GM12878 (cell line): ENCODE measurements around the gene ASMTL. TPM values are rescaled to one million over a fixed set of nuclear protein-coding genes. Genes with fewer than 3 reads are reported as not detected.

Experiments
- ATAC-seq: fragments of 200-7000 bp; cut with Tn5 transposase; 3 replicates; pipeline ENCODE4 v1.9.1; 2020; ENCODE audit warnings: mild to moderate bottlenecking, moderate library complexity
- BruUV-seq: library from RNA; stranded (reverse); fragments of 400-500 nt; replicated peaks from 2 replicates; lab custom pipeline; 2021; lab: Mats Ljungman, UMichigan
- CTCF ChIA-PET: fragments of 300-600 bp; sonication (Branson Sonifier 250); formaldehyde crosslinking; extraction: SDS; loops from one replicate; lab custom pipeline; 2021; ENCODE audit warnings: inconsistent platforms; lab: Yijun Ruan, JAX
- POLR2A ChIA-PET: fragments of 350-600 bp; formaldehyde crosslinking; extraction: SDS; loops from one replicate; lab custom pipeline; 2021; ENCODE audit warnings: inconsistent platforms; lab: Charles Lee
- RAD21 ChIA-PET: fragments of 300-600 bp; sonication (Branson Sonifier 250); formaldehyde crosslinking; loops from one replicate; lab custom pipeline; 2023; ENCODE audit warnings: antibody characterized with exemption; ENCODE audit not compliant: unreplicated experiment; lab: Charles Lee
- SMC1A ChIA-PET: fragments of 300-600 bp; sonication (Branson Sonifier 250); formaldehyde crosslinking; loops from one replicate; lab custom pipeline; 2023; ENCODE audit not compliant: unreplicated experiment, uncharacterized antibody; lab: Charles Lee
- DNase-seq: peaks from one replicate; pipeline ENCODE4 v3.0.0-alpha.2; 2011; ENCODE audit warnings: low read depth, low spot score
- FAIRE-seq: peaks from 3 replicates; lab custom pipeline; 2011; peaks lifted over from hg19 to GRCh38; lab: Jason Lieb, UNC
- H2AFZ ChIP-seq: 2 replicates; pipeline ENCODE4 v1.6.0; 2011; ENCODE audit warnings: low read depth, low read length, control low read depth; ENCODE audit not compliant: control insufficient read depth
- H3K27ac ChIP-seq: 2 replicates; pipeline ENCODE4 v1.5.1; 2011; ENCODE audit warnings: control low read depth; ENCODE audit not compliant: control insufficient read depth, insufficient read depth
- H3K27me3 ChIP-seq, 2 experiments: replicated peaks in 1 of 2; 2 replicates each; pipeline versions ENCODE4 v1.6.0 to v1.6.1; 2011; ENCODE audit warnings: low read length in 1 of 2; ENCODE audit not compliant: control insufficient read depth in 2 of 2, insufficient read depth in 2 of 2
- H3K36me3 ChIP-seq, 2 experiments: 2 replicates each; pipeline ENCODE4 v1.5.1; 2011; ENCODE audit warnings: low read length in 1 of 2; ENCODE audit not compliant: control insufficient read depth in 2 of 2, insufficient read depth in 2 of 2
- H3K4me1 ChIP-seq: 2 replicates; pipeline ENCODE4 v1.6.1; 2011; ENCODE audit warnings: mild to moderate bottlenecking, low read length, moderate library complexity, mixed read lengths; ENCODE audit not compliant: control insufficient read depth, insufficient read depth
- H3K4me2 ChIP-seq: 2 replicates; pipeline ENCODE4 v1.6.0; 2011; ENCODE audit warnings: control low read depth; ENCODE audit not compliant: control insufficient read depth, insufficient read depth
- H3K4me3 ChIP-seq: fragments of 200-600 bp; sonication (generic); 2 replicates; pipeline ENCODE4 v1.5.1; 2016
- H3K79me2 ChIP-seq: 2 replicates; pipeline ENCODE4 v1.6.0; 2011; ENCODE audit warnings: low read length; ENCODE audit not compliant: control insufficient read depth, insufficient read depth
- H3K9ac ChIP-seq: 2 replicates; pipeline ENCODE4 v1.8.0; 2011; ENCODE audit warnings: low read length, control low read depth, mixed read lengths; ENCODE audit not compliant: control insufficient read depth, insufficient read depth
- H3K9me3 ChIP-seq: replicated peaks from 3 replicates; pipeline ENCODE4 v1.5.1; 2011; ENCODE audit warnings: mild to moderate bottlenecking, low read length; ENCODE audit not compliant: control insufficient read depth, insufficient read depth
- H4K20me1 ChIP-seq: 2 replicates; pipeline ENCODE4 v1.6.0; 2011; ENCODE audit not compliant: control insufficient read depth, insufficient read depth
- BCL11A ChIP-seq: IDR thresholded peaks from 2 replicates; pipeline ENCODE4 v1.6.1; 2011; ENCODE audit warnings: low read depth, low read length
- CBX5 ChIP-seq: sonication (generic); IDR thresholded peaks from 2 replicates; pipeline ENCODE4 v1.6.1; 2016; ENCODE audit warnings: low read depth, moderate library complexity, mild to moderate bottlenecking, inconsistent platforms
- CHD2 ChIP-seq: IDR thresholded peaks from 2 replicates; pipeline ENCODE4 v1.6.1; 2011; ENCODE audit warnings: low read depth, low read length, improper control_type of control experiment, borderline replicate concordance
- ESRRA ChIP-seq: IDR thresholded peaks from 2 replicates; pipeline ENCODE4 v1.6.1; 2012; ENCODE audit warnings: mild to moderate bottlenecking, low read length, improper control_type of control experiment
- HDGF ChIP-seq: fragments of 450-650 bp; IDR thresholded peaks from 2 replicates; pipeline ENCODE4 v1.6.1; 2016; ENCODE audit warnings: antibody characterized with exemption
- NR2C2 ChIP-seq: IDR thresholded peaks from 2 replicates; pipeline ENCODE4 v1.6.1; 2011; ENCODE audit warnings: borderline replicate concordance, low read depth; ENCODE audit not compliant: control insufficient read depth, insufficient read length
- PKNOX1 ChIP-seq: fragments of 450-650 bp; IDR thresholded peaks from 2 replicates; pipeline ENCODE4 v1.6.1; 2016; ENCODE audit warnings: mild to moderate bottlenecking
- RAD51 ChIP-seq: fragments of 450-650 bp; IDR thresholded peaks from 2 replicates; pipeline ENCODE4 v1.6.1; 2016; ENCODE audit warnings: moderate library complexity, mild to moderate bottlenecking, inconsistent platforms
- SMAD5 ChIP-seq: IDR thresholded peaks from 2 replicates; pipeline ENCODE4 v1.6.1; 2016; ENCODE audit warnings: antibody characterized with exemption, low read depth
- TAF1 ChIP-seq: IDR thresholded peaks from 2 replicates; pipeline ENCODE4 v1.6.1; 2011; ENCODE audit warnings: mild to moderate bottlenecking, low read depth, low read length, borderline replicate concordance
- ZNF384 ChIP-seq: IDR thresholded peaks from 2 replicates; pipeline ENCODE4 v1.6.1; 2012; ENCODE audit warnings: low read depth, mild to moderate bottlenecking, low read length, improper control_type of control experiment, borderline replicate concordance
- ZSCAN29 ChIP-seq: fragments of 450-650 bp; IDR thresholded peaks from 2 replicates; pipeline ENCODE4 v1.6.1; 2017; ENCODE audit warnings: mild to moderate bottlenecking, moderate library complexity
- WGBS: methylation state at CpG from one replicate; pipeline ENCODE4 v1.1.6; 2016; ENCODE audit warnings: low lambda C conversion rate; ENCODE audit not compliant: insufficient replicate concordance, insufficient coverage; ENCODE audit errors: missing lambda C conversion rate; 5-methylcytosine and 5-hydroxymethylcytosine counted together
- in situ Hi-C: fragments of 300-500 bp; cut with MboI; formaldehyde crosslinking; loops from 9 replicates; pipeline ENCODE4 v1.14.3; 2018; ENCODE audit warnings: mixed read lengths
- intact Hi-C: fragments of 100-400 bp; cut with micrococcal nuclease; formaldehyde crosslinking; loops from one replicate; pipeline ENCODE4 v1.14.2; 2022; ENCODE audit not compliant: unreplicated experiment
- polyA plus RNA-seq, 11 experiments: library from polyadenylated mRNA; depleted of rRNA in 4 of 11; unstranded in 6 of 11; stranded (reverse) in 5 of 11; fragments of >200 nt; fragmentation: Nextera tagmentation in 4 of 11; fragmentation: Illumina TruSeq in 1 of 11; extraction: Ambion mirVana in 4 of 11; extraction: Trizol in 1 of 11; gene quantifications; 1 replicate in 1 of 11; 2 replicates in 10 of 11; pipeline versions ENCODE4 v1.2.1 to v1.2.3, GENCODE V29; 2011 to 2016; ENCODE audit warnings: inconsistent platforms in 2 of 11, missing spikeins in 2 of 11, low read depth in 1 of 11
- total RNA-seq, 4 experiments: library from RNA; depleted of rRNA in 3 of 4; stranded (reverse); fragments of >200 nt in 3 of 4; fragmentation: Illumina TruSeq in 1 of 4; extraction: Trizol in 1 of 4; gene quantifications; 2 replicates each; pipeline versions ENCODE4 v1.2.1 to v1.2.3, GENCODE V29; 2013 to 2021
- TF ChIP-seq, protein P1 (sequence below): fragments of 450-650 bp; IDR thresholded peaks from 2 replicates; pipeline ENCODE4 v1.6.1; 2017; ENCODE audit warnings: mild to moderate bottlenecking
- TF ChIP-seq, protein P2 (sequence below): fragments of 150-350 bp; IDR thresholded peaks from 2 replicates; pipeline ENCODE4 v1.6.1; 2016; ENCODE audit warnings: low read depth, low read length
- TF ChIP-seq, protein P3 (sequence below): fragments of 450-650 bp; IDR thresholded peaks from 2 replicates; pipeline ENCODE4 v1.6.1; 2017; ENCODE audit warnings: mild to moderate bottlenecking, low read depth, inconsistent platforms; ENCODE audit not compliant: poor library complexity, severe bottlenecking

ASMTL gene
- total and polyA plus RNA-seq, 10 of the 15 experiments (the other 5 are each of a cell fraction or from before 2014, with no cell fraction given), result 1.6 to 51.9 (median 32.1) TPM

GRCh38 chrX:1385253-1386223 lies 67.2 kb downstream of the ASMTL start:
- no peak overlapping the region for H3K4me2 ChIP-seq
- peaks cover 12% of the 10 kb centered on the region; the same call in 1 of the 2 replicates for H4K20me1 ChIP-seq
- peaks cover 43 to 53% of the 10 kb centered on the region in 2 experiments for H3K36me3 ChIP-seq
- no peak overlapping the region for H2AFZ ChIP-seq
- H3K4me3 ChIP-seq, result no peak overlapping the region
- peaks cover 8% of the 10 kb centered on the region; the same call in 1 of the 2 replicates for H3K4me1 ChIP-seq
- CTCF ChIA-PET, result no interaction called here
- SMC1A ChIA-PET, result no interaction called here
- POLR2A ChIA-PET, result no interaction called here
- no peak for FAIRE-seq
- no peak for DNase-seq
- RAD21 ChIA-PET, result no interaction called here
- no peak overlapping the region for H3K9ac ChIP-seq
- WGBS, result 97% methylated on average over 36 of the region's 36 CpGs
- in situ Hi-C loops, result no loop called here
- H3K27ac ChIP-seq, result no peak overlapping the region
- intact Hi-C loops, result no loop called here
- H3K79me2 ChIP-seq, result peaks cover 30% of the 10 kb centered on the region
- no peaks in the 10 kb centered on the region for H3K27me3 ChIP-seq
- H3K9me3 ChIP-seq, result no peaks in the 10 kb centered on the region
- BruUV-seq, result no TSS peak
- ATAC-seq, result peak; percentile 8
- TF ChIP-seq CHD2, result no peak
- no peak for TF ChIP-seq BCL11A
- no peak for TF ChIP-seq ZSCAN29
- no peak for TF ChIP-seq PKNOX1
- TF ChIP-seq, protein P1, sequence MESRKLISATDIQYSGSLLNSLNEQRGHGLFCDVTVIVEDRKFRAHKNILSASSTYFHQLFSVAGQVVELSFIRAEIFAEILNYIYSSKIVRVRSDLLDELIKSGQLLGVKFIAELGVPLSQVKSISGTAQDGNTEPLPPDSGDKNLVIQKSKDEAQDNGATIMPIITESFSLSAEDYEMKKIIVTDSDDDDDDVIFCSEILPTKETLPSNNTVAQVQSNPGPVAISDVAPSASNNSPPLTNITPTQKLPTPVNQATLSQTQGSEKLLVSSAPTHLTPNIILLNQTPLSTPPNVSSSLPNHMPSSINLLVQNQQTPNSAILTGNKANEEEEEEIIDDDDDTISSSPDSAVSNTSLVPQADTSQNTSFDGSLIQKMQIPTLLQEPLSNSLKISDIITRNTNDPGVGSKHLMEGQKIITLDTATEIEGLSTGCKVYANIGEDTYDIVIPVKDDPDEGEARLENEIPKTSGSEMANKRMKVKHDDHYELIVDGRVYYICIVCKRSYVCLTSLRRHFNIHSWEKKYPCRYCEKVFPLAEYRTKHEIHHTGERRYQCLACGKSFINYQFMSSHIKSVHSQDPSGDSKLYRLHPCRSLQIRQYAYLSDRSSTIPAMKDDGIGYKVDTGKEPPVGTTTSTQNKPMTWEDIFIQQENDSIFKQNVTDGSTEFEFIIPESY, result peak; percentile 52; the same call in 1 of the 2 replicates
- TF ChIP-seq, protein P2, sequence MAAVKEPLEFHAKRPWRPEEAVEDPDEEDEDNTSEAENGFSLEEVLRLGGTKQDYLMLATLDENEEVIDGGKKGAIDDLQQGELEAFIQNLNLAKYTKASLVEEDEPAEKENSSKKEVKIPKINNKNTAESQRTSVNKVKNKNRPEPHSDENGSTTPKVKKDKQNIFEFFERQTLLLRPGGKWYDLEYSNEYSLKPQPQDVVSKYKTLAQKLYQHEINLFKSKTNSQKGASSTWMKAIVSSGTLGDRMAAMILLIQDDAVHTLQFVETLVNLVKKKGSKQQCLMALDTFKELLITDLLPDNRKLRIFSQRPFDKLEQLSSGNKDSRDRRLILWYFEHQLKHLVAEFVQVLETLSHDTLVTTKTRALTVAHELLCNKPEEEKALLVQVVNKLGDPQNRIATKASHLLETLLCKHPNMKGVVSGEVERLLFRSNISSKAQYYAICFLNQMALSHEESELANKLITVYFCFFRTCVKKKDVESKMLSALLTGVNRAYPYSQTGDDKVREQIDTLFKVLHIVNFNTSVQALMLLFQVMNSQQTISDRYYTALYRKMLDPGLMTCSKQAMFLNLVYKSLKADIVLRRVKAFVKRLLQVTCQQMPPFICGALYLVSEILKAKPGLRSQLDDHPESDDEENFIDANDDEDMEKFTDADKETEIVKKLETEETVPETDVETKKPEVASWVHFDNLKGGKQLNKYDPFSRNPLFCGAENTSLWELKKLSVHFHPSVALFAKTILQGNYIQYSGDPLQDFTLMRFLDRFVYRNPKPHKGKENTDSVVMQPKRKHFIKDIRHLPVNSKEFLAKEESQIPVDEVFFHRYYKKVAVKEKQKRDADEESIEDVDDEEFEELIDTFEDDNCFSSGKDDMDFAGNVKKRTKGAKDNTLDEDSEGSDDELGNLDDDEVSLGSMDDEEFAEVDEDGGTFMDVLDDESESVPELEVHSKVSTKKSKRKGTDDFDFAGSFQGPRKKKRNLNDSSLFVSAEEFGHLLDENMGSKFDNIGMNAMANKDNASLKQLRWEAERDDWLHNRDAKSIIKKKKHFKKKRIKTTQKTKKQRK, result no peak
- TF ChIP-seq SMAD5, result no peak
- no peak for TF ChIP-seq CBX5
- TF ChIP-seq, protein P3, sequence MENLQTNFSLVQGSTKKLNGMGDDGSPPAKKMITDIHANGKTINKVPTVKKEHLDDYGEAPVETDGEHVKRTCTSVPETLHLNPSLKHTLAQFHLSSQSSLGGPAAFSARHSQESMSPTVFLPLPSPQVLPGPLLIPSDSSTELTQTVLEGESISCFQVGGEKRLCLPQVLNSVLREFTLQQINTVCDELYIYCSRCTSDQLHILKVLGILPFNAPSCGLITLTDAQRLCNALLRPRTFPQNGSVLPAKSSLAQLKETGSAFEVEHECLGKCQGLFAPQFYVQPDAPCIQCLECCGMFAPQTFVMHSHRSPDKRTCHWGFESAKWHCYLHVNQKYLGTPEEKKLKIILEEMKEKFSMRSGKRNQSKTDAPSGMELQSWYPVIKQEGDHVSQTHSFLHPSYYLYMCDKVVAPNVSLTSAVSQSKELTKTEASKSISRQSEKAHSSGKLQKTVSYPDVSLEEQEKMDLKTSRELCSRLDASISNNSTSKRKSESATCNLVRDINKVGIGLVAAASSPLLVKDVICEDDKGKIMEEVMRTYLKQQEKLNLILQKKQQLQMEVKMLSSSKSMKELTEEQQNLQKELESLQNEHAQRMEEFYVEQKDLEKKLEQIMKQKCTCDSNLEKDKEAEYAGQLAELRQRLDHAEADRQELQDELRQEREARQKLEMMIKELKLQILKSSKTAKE, result no peak
- no peak for TF ChIP-seq TAF1
- TF ChIP-seq ZNF384, result no peak
- no peak for TF ChIP-seq NR2C2
- no peak for TF ChIP-seq ESRRA
- TF ChIP-seq RAD51, result no peak
- no peak for TF ChIP-seq HDGF
